Activated T-cell treated with anti-CD3 and anti-CD28 coated beads, Interleukin-2, amount 50 U/mL, for 24 hours (primary cell): ENCODE measurements around the gene YBX2.

Experiments used
- DNase-seq: peaks from one replicate; pipeline ENCODE4 v3.0.0-alpha.2; 2020
- H3K27ac Mint-ChIP-seq: 2 replicates; pipeline ENCODE4 v1.8.0; 2020; ENCODE audit warnings: mild to moderate bottlenecking, mixed read lengths
- H3K27me3 Mint-ChIP-seq: 2 replicates; pipeline ENCODE4 v1.8.0; 2020; ENCODE audit warnings: mixed read lengths
- H3K36me3 Mint-ChIP-seq: 2 replicates; pipeline ENCODE4 v1.8.0; 2020; ENCODE audit warnings: low read depth, mixed read lengths
- H3K4me1 Mint-ChIP-seq: 2 replicates; pipeline ENCODE4 v1.8.0; 2020; ENCODE audit warnings: low read depth, mixed read lengths
- H3K4me3 Mint-ChIP-seq: 2 replicates; pipeline ENCODE4 v1.8.0; 2020; ENCODE audit warnings: mild to moderate bottlenecking, moderate library complexity, mixed read lengths
- H3K9me3 Mint-ChIP-seq: 2 replicates; pipeline ENCODE4 v1.8.0; 2020; ENCODE audit warnings: mixed read lengths

YBX2 gene

DNA sequence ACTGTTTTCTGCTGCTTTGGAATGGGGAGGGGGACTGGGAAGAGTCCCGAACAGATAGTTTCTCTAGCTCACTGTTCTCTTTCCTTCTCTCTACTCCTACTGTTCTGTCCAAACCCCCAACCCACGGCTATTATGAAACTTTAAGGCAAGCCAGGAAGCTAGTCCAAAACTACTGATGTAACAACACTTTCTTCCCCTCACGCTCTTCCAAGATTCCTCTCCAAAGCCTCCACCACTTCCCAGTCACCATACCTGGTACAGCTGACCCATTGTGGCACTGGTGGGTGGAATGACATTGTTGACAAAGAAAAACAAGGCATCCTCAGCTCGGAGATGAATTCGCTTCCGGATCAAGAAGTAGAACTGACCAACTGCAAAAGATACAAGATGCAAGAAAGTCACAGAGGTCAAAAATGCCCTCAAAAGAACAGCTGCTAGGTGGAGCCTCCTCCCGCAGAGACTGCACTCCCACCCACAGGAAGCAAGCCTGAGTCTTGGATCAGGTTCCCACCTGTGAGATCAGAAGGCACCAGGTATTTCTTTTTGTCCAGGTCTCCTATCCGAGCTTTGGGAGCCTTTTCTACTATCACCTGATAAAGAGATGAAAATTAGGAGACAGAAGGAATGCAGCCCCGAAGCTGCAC is 53.2 kb downstream of the YBX2 start:
- Mint-ChIP-seq H3K9me3 (no peaks in the 10 kb centered on the region), H3K4me1 (peaks cover 49% of the 10 kb centered on the region), H3K27ac (peak overlapping the region; percentile 99), H3K36me3 (peaks cover 78% of the 10 kb centered on the region), H3K4me3 (peak overlapping the region; percentile 98), H3K27me3 (no peaks in the 10 kb centered on the region)
- DNase-seq: no peak

DNA sequence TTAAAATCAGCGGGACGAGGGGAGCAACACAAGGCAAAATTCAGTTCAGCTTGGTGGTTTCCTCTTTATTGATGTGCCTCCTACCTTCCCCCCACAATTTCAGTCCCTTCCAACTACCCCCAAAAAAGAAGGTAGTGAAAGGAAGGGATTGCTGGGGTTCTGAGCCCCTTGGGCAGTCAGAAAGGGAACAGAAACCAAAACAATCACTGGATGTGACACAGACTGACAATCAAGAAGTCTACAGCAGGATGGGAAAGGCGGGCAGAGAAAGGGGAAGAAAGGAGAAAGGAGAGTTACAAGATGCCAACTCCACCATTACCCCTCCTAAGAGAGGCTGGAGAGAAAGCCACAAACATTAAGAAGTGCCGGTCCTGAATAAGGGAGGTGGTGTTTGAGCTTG is 54.1 kb downstream of the YBX2 start:
- Mint-ChIP-seq H3K4me1 (peaks cover 58% of the 10 kb centered on the region), H3K4me3 (peak overlapping the region; percentile 98), H3K36me3 (peaks cover 78% of the 10 kb centered on the region), H3K27me3 (no peaks in the 10 kb centered on the region), H3K27ac (peak overlapping the region; percentile 99), H3K9me3 (no peaks in the 10 kb centered on the region)
- no peak for DNase-seq

DNA sequence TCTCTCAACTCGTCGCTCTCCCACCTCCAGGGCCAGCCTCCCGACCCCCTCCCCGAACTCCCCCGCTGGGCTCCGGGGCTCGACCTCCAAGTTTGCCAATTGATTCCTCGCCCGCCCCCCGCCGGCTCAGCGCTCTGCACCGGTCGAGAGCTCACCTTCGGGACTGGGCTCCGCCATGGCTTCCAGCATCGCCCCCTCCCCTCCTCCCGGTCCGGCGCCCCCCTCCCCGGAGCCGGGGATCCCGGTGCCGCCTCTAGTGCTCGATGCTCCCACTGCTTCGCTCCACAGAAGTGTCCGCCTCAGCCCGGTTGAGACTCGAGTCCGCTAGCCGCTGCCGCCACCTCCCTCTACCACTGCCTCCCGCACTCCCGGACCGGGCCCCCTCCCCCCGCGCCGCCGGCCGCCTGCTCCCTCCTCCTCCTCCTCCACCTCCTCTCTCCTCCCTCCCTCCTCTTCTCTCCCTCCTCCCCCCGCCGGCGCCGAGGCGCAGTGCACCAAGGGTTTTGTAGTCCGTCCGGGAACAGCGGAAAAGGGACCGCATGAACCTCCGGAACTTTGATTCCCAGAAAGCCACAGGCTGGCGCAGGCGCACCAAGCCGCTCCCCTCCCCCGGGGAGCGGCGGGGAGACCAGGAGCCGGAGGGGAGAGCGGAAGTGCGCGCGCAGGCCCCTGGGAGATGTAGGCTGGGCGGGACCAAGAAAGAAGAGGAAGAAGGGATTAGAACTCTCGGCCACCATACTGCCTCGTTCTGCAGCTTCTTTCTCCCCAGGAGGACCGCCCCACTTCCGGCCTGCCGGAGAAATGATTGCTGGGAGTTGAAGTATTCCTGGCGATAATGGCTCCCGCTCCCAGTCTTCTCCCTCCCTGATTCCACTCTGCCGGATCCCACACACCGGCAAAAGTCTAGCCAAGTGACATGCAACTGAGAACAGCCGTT is 55.1 kb downstream of the YBX2 start, which contains the start of gene PHF23:
TSS of gene PHF23 (minus strand) at position 367 of the 937 bp plus-strand sequence. CDS start at position 189, 178 bp downstream.
- H3K36me3 Mint-ChIP-seq: peaks cover 81% of the 10 kb centered on the region

DNA sequence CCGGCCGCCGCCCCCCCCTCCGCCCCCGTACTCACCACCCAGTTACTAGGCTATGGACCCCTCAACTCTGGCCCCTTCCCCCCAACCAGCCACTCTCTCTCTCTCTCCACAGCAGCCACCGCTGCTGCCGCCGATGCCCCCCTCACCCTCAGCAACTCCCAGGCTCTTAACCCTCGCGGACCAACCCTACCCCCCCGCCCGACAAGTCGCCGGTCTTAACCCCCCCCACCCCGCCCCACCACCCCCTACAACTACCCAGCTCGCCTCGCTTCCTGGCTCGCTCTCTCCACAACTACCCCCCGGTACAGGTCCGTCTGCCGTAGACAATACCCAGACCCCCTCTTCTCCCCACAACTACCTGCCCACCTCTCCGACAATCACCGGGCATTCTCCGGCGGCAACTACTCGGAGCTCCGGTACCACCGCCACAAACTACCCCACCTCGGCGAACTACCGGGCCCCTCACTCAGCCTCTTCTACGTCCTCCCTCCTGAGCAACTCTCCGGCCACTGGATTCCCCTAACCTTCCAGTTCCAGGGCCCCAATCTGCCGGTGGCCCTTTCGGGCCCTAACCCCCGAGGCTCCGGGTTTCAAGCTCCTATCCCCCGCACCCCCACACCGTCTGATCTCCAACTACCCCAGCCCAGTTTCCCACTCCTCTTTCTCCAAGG is 55.9 kb downstream of the YBX2 start:
- no peaks in the 10 kb centered on the region for H3K9me3 Mint-ChIP-seq
- H3K4me3 Mint-ChIP-seq: peak overlapping the region; percentile 98
- H3K4me1 Mint-ChIP-seq: peaks cover 68% of the 10 kb centered on the region
- peak overlapping the region; percentile 99 for H3K27ac Mint-ChIP-seq
- peak; percentile 66 for DNase-seq
- H3K27me3 Mint-ChIP-seq: no peaks in the 10 kb centered on the region
- H3K36me3 Mint-ChIP-seq: peaks cover 81% of the 10 kb centered on the region

More for the DNA sequence above, 55.1 kb downstream of the YBX2 start, which contains the start of gene PHF23:
- peak; percentile 97 for DNase-seq
- Mint-ChIP-seq H3K4me1 (peaks cover 68% of the 10 kb centered on the region), H3K27ac (peak within 1 kb of the TSS; percentile 99), H3K27me3 (no peaks in the 10 kb centered on the region), H3K9me3 (no peaks in the 10 kb centered on the region), H3K4me3 (peak within 1 kb of the TSS; percentile 98)
